ENCODE measurements around the gene EXOC2.

Gene EXOC2

DNA sequence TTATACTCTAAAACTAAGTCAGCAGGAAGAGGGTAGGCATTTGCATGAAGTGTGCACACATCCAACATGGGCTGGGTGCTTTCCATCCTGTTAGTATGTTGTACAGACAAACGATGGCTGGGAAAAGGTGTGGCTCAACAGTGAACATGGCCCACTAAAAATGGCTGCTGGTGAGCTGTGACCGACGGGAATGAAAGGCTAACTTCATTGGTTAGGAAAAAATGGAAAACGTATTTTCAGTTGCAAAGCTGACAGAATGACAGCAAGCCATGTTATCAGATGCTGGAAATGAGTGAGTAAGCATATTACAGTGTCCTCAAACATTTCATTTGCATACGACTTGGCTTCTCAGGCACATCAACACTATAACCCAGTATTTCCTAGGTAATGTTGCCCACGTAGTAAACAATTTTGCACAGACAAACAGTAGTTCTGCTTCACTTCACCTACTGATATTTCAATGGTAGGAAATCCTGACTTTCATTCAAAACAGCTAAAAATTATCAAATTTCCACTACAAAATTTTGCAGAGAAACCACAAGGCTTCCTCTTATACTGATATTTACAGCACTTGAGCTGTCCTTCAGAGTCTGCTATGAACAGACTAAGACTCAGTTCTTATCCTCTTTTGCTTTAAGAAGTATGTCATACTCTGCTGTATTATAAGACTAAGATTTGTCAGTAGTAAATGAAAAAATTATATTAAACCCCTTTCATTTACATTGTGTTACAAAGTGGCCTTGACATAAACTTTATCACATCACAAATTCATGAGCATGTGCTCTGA is 202.5 kb downstream of the EXOC2 start:
- DNase-seq = no peak

DNA sequence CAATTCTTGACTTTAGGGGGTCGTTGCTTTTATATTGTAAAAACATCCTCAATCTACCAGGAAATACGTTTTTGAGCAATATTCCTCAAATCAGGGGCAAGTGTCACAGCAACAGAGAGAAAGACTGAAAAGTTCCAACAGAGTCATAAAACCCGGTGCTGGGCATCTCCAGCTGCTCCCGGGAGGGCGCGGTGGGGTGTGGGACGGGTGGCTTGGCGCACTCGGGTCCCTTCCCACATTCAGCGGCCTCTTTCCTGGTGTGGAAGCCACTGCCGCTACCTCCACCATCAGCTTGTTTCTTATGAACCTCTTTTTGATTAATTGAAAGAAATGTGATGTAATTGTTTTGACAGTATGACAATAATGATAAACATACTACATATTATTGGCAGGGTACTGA is 203.2 kb downstream of the EXOC2 start:
- DNase-seq = no peak

DNA sequence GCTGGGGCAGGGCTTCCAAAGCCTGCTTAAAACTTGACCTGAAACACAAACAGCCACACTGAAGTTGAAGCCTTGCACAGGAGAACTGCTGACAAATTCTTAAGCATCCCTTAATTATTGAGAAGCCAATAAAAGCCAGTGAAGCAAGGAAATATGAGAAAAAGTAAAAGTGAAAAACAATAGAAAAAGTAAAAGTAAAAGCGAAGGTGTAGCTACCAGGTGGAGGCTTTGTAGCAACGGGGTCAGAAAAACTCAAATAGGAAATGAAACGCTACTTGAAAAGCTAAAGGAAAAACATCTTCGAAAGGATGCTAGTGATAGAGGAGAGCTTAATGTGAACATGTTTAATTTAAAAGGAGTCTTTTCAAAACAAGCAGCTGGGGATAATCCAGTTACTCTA is 203.9 kb downstream of the EXOC2 start:
- no peak for DNase-seq

DNA sequence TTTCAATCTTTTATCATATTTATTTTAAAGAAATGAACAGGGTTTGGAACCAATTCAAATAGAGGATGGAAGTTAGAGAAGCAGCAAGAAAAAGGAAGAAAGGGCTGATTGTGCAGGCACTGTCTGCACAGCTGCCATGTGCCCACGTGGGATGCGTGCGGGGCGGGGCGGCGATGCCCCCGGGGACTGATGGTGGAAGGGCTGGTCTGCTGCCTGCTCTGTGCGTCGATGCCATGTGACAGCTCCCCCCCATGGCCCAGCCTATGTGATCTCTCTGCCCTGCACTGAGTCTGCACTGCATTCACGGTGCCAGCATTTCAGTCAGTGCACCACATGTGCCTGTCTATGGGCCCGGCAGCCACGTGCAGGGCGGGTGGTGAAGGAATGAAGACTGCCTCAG is 205.0 kb downstream of the EXOC2 start:
- DNase-seq = no peak

DNA sequence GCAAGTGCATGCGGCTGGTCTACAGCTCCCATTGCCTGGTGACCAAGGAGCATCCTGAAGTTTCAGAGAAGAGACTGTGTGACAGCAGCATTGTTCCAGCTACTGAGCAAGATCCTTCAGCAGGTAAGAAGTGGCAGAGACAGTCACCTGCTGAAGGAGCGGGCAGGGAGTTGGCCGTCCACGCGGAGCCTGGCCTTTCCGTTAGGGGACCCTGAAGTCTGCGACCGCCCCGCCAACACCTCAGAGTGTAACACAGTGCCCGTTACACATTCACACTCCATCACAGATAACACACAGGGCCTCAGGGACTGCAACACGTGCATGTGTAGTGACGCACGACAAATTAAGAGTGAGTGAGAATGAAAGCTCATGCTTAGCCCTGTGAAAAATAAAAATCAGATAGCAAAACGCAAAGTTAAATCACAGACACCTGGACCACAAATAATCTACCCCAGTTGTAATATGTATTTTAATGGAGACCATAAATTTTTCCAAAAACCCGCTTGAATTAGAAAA is 207.2 kb downstream of the EXOC2 start:
- DNase-seq = no peak

DNA sequence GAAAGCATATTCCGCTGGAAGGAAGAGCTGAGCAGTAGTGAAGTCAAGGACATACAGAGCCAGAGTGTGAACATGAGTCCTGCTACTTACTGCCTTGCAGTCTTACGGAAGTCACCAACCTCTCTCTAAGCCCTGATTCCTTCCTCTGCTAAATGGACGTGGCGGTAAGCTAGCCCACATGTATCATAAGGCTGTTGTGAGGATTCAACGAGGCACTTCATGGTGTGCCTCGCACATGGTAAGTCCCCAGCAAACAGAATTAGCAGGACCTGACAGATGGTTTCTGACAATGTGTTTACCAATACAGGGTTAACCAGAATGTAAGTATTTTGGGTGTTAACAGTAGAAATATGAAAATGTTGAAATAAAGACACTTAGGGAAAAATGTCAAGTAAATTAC is 208.2 kb downstream of the EXOC2 start:
- no peak for DNase-seq

DNA sequence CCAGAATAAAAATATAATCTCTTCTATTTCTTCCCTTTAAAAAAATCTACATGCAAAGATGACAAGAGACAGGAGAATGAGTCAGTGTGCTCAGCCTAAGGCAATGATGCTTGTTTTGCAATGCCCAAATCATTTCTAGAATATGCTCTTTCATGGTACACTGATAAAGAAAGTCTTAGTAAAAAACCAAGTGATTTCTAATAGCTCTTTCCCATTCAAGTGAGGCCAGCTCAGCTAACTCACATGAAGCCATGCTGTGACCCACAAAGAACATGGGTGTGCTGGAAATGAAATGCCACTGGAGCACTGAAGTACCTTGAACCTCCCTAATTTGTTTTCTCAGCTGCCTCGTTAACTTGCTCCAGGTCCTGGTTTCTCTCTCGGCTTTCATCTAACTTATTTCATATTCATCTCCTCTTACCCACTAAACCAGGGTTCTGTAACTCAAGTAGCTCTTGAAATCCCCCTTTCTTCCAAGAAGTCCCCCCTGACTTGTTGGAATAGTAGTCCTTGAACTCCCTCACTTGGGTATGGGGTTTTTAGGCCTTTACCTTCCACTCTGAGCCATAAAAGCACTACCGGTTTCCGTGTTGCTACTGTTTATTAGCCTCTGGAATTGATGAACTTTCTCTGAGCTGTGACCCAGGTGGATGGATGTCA is 208.7 kb downstream of the EXOC2 start:
- DNase-seq = no peak

DNA sequence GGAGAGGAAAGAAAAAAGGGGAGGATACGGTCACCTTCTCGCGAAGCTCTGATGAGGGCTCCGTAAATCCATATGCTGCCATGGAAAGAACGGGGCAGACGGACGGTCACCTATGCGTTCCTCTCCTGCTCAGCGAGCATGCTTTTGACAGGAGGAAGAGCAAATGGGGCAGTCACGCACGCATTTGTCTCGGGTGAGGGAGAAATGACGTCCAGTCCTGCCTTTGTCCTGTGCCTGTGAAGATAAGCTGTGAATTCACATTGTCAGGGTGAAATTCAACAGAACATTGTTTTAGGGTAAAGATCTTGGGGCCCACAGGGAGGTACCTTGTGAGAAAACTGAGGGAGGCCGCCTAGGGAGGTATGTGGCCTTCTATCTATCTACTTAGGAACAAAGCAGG is 217.6 kb downstream of the EXOC2 start:
- no peak for DNase-seq

DNA sequence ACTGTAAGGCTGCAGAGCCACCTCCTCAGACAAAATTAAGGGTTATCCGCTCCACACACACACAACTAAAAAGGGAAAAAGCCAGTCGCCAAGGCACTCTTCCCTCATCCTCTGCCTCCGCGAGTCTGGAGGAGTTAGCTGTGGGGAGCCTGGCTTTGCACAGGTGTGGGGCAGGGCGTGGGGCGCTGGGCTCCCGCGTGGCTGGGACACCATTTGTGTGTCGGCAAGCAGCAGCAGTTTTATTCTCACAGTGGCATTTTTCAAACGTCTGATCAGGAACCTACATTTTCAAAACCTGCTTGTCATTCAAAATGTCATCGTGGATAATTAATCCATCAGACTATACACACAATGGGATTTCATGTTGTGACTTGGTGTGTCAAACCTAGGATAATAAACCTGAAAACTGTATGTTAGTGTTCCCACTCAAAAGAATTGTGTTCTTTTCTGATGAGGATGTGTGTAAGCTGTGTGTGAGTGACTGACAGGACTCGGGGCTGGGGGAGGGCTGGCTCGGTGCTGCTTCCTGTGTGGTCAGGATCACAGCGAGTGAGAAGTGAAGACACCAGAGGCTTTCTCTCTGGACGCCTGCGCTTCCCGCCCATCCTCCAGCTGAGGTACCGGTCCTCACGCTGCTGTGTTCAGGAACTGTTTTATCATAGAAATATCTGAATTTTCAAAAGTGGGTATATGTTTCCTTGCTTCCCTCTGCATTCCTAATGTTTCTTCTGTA is 218.3 kb downstream of the EXOC2 start:
- peak; percentile 70 to 78 for DNase-seq

DNA sequence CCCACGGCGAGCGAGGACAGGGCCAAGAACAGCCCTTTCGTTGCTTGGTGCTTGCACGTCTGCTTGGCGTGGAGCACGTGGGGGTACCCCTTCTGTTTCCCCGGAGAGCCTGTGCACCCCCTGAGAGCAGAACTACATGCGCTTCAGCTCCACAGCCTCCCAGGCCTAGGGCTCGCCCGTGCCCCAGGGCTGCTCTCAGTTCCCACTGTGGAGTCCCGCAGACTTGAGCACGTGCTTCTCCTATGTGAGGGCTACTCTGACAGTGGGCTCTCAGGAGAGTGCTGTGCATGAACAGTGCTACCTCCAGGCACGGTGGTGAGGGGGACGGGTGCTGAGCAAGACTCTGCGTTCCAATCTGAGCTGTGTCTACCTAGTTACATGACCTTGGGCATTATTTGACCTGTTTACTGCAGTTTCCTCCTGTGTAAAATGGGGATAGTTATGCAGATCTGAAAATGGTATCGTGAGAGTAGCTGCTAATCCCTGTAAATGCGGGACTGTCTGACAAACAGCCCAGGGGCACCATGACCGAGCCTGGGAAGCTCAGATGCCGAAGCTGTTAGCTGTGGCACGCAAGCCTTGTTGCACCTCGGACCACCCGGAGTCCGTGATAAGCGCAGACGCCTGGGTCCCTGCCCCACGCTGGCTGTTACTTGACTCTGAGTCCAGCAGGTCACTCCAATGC is 219.0 kb downstream of the EXOC2 start:
- DNase-seq = no peak

DNA sequence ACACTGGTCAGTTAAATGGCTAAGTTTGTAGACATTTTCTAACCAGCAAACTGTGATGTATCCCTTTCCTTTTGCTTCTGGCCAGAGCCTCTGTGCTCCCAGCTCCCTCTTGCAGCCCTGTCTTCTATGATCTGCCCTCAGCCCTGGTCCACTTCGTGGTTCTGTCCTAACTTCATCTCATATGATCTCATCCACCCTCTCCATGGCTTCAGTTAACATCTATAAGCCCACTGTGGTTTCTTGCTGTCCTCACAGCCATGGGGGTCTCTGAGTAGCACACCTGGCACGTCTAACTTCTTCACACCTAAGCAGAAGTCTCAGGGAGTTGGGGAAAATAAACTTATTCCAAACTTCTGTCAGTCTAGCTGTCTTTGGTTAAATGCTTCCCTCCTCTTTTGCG is 219.6 kb downstream of the EXOC2 start:
- DNase-seq = no peak

DNA sequence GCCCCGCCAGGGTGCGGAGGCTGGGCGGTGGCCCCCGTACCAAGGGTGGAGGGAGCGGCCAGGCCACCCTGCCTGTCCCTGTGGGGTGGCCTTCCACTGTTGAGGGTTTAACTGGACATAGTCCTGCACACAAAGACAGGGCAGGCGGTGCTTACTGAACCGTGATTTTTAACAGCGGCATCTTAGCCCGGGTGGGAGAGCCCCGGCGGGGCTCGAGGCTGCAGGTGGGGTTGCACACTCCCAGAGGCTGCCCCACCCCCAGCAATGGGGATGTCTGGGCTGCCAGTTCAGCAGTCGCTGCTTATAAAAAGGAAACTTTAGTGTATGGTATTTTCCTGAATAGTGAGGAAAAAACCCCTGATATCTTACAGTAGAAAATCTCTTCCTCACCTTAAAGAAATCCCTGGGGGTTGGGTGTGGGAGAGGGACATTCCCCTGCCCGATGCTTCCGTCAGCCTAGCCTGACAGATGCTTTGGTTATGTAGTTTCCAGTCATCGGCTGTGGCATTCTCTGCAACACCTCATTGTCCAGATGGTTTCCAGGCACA is 222.0 kb downstream of the EXOC2 start:
- no peak for DNase-seq

DNA sequence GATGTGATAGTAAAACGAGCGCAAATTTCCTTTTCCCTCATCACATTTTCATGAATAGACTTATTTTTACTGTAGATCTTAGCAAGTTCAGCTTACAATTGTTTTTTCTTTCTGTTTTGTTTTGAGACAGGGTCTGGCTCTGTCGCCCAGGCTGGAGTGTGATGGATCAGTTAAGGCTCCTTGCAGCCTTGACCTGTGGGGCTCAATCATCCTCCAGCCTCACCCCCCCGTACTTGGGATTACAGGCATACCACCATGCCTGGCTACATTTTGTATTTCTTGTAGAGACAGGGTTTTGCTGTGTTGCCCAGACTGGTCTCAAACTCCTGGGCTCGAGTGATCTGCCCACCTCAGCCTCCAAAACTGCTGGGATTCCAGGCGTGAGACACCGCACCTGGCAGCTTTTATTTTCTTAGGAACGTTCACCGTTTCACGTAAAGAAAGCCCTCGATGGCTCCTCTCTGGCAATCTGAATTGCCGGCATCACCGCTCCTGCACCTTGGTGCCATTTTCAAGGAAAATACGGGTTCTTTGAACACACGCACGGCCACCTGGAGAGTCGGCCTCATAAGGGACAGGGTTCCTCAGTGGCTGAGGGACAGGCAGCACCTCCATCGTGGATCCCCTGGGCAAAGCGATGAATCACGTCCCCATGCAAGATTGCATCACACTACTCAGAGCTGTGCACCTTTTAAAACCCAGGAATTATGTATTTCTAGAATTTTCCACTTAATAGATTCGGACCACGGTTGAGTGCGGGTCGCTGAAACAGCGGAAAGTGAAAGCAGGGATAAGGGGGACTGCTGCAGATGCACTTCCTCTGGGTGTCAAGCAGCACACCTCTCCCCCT is 222.7 kb downstream of the EXOC2 start:
- DNase-seq = no peak

DNA sequence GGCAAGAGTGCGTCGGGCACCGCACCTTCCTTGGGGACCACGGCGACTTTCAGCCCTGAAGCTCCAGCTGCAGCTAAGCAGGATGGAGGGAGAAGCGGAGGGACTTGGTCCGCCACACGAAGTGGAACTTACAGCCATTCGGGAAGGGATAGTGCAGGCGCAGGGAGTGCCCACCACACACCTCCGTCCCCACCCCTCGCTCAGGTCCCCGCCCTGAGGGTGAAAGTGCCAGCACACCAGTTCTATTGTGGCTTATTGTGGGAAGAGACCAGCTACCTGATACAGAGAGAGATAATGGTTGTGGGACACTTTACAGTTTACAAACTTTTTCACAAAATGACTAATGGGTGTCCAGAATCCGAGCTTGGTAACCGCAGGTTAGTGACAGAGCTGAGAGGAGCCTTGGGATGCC is 225.3 kb downstream of the EXOC2 start:
- DNase-seq = no peak

DNA sequence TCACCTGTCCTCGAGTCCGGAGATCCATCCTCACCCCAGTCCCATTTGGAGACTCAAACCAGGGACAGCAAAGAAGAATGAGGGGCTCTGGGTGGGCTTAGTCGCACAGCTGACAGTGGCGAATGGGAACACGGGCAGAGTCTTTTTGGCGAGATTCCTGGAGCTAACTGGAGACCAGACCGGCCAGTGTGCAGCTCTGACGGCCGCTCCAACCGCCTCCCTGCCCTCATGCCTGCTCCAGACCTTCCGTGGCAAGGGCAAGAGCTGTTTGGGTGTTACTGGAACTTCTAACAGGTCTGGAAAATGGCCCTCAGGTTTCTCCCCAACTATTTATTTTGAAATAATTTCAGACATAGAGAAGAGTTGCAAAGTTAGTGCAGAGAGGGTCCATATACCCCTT is 225.8 kb downstream of the EXOC2 start:
- DNase-seq = no peak

DNA sequence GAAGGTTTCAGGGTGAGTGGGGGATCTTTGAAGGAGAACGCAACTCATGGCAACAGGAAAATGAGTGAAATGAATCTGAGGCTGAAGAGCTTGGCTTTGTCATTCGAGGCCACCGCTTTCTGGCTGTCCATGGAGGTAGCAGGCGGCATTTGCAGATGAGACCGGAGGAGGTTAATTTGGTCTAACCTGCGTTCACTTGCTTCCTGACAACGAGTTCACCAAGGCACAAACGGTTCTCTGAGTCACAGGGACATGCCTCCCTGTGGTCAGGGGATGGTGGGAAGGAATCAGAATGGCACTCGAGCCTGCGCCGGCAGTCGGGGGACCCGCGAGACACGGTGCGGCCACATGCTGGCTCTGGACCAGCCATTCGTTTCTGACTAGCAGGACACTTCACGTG is 226.4 kb downstream of the EXOC2 start:
- DNase-seq = no peak

DNA sequence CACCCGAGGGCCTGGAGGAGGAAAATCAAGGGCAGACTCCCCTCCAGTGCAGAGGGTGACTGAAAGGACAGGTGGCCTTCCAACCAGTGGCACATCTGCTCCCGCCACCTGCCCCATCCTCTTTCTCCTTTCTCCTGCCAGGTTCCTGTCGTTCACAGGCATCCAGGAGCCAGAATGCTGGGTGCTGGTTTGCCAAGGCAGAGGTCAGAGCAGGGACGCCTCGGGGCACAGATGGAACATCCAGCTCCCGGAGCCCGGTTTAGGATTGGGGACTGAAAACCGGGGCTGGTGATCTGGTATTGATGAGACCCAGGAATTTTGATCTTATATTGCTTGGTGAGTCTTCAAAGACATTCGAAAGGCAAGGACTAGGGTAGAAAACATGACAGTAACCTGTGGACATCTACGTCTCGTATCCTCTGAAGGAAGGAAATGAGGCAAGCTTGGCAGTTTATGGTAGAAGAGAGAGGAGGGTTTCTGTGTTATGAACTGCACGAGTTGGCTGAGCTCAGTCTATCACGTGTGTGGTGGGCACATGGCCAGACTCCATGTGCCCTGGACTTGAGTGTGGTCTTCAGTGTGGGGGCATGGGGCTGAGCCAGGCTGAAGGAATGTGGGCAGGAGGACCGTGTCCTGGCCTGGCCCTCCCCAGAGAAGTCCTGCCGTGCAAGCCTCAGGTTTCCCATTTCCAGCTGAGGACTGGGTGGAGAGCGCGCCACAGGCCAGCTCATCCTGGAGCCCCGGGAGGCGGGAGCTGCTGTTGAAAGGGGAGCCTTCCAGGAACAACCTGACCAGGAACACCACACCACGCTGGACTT is 227.2 kb downstream of the EXOC2 start:
- DNase-seq = no peak

DNA sequence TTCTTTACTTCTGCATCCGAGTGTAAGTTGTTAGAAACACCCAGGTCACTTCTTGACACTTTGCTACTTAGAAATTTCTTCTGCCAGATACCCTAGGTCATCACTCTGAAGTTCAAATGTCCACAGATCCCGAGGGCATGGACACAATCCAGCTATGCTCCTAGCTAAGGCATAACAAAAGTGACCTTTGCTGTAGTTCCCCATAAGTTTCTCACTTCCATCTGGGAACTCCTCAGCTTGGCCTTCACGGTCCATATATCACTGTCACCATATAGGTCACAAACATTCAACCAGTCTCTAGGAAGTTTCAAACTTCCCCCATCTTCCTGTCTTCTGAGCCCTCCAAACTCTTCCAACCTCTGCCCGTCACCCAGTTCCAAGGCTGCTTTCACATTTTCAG is 236.1 kb downstream of the EXOC2 start:
- no peak for DNase-seq

DNA sequence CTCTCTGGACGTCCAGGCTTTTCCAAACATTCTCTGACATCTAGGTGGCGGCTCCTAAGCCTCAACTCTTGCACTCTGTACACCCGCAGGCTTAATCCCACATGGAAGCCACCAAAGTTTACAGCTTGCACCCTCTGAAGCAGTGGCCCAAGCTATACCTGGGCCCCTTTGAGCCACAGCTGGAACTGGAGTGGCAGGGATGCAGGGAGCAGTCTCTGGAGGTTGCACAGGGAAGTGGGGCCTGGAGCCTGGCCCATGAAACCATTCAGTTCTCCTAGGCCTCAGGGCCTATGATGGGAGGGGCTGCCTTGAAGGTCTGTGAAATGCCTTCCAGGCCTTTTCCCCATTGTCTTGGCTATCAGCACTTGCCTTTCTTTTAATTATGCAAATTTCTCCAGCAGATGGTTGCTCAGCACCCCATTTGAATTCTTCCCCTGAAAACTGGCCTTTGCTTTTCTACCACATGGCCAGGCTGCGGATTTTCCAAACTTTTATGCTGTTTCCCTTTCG is 236.5 kb downstream of the EXOC2 start:
- DNase-seq = no peak

DNA sequence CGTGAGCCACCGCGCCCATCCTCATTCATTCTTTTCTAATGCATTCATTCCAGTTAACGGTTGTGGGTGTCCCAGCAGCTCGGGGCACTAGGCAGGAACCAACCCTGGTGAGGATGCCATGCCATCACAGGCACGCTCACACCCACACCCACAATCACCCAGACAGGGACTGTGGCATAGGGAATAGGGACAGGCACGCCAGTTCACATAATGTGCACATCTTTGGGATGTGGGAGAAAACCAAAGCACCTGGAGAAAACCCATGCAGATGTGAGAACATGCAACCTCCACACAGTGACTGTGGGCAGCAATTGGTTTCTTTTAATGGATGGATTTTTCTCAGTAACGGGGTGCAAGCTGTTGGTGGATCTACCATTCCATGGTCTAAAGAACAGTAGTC is 237.1 kb downstream of the EXOC2 start:
- no peak for DNase-seq
